NOMO-1 treated with dmso at 0.1 percent for 144 hours (cell line): ENCODE results near the gene PHRF1.
A peak's percentile ranks its signal among the peaks of the same experiment; 100 is the strongest.

Experiments used
- DNase-seq: peaks from one replicate; lab custom pipeline; 2025; ENCODE audit not compliant: unreplicated experiment; lab: John Stamatoyannopoulos, UW

Gene PHRF1

DNA sequence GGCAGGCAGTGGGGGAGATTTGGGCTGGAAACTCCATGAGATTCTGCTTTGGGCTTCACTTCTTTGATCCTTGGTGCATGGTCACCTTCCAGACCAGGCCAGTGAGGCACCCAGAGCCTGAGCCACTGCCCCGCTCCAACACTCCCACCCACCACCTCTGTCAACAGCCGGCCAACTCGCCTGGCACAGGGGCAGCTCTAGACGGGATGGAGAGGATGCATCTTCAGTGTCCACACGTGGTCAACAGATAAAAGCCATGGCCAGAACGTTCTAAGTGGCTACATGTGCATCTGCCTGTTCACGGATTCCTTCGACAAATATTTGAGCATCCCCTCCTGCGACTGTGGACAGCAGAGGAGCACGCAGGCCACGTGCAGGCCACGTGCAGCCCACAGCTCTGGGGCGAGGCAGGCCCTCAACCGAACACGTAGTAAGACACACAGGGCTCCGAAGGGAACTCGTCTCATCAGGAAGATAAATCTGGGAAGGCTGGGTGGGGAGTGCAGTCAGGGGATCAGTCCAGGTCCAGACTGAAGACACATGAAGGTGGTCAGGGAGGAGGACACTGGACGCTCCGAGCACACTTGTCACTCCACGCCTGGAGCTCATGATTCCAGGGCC is 37.7 kb upstream of the PHRF1 start:
- no peak for DNase-seq

DNA sequence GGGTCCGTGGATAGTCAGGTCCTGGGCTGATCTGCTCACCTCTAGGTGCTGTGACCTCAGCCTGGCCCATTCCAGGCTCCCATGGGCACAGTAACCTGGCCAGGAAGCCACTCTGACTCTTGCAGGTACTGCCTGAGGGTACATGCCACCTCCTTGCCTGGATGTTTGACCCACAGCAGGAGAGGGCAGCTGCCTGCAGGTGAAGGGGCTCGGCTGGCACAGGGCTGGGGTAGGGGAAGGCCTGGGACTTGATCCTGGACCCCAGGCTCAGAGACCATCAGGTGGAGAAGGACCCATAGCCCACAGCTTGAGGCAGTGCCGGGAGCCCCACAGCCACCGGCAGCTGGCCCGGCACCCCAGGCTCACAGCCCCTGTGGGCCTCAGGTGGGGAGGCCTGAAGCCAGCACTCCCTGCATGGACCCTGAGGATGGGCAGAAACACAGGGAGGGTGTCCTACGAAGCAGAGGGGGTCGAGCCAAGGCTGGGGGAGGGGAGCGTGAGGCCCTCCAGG is 36.2 kb upstream of the PHRF1 start:
- DNase-seq, result no peak

DNA sequence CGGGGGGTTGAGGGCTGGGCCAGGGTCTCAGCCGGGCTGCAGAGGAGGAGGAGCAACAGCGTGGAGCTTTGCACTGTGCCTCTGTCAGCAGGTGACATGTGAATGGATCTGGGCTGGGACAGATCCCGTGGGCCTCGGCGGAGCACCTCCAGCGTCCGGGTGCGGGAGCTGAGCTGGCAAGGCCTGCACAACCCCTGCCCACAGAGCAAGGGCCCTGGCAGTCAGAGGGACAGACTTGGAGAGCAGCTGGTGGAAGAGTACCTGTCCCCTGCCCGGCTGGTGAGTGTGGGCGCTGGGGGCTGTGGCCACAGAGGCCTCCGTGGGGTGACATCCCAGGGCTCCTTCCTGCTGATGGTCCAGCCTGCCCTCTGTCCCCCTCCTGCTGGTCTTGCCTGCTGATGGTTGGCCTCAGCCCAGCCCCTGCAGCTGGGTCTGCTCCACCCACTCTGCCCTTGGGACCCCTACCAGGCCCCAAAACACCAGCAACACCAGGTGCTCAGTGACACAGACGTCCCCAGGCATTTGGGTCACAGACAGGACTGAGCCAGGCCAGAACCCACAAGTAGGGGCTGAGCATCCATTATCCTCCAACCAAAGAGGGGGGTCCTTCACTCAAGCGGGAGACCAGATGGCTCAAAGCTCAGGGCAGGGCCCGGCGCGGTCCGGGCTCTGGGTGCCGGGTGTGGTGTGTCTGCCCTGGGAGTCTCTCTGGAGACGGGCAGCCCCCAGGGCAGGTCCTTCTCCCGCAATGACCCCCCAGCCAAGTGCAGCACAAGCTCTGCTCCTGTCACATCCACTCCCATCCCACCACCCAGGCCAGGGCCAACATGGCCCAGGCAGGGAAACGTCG is 35.5 kb upstream of the PHRF1 start:
- no peak for DNase-seq

DNA sequence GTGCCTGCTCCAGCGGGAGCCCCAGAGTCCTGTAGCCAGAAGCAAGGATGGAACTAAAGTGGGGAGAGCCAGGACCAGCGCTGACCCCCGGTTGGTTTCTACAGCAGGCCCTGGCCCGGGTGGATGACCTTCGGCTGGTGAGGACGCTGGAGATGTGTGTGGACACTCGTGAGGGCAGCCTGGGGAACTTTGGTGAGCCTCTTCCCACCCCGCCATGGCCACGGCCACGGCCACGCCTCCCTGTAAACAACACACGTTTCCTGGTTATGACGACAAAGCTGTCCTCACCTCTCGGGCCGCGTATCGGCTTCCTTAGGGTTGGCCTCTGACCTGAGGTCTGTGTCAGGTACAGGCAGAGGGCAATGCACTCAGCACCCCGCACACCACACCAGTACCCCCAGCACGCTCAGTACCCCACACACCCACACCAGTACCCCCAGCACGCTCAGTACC is 34.8 kb upstream of the PHRF1 start:
- no peak for DNase-seq

DNA sequence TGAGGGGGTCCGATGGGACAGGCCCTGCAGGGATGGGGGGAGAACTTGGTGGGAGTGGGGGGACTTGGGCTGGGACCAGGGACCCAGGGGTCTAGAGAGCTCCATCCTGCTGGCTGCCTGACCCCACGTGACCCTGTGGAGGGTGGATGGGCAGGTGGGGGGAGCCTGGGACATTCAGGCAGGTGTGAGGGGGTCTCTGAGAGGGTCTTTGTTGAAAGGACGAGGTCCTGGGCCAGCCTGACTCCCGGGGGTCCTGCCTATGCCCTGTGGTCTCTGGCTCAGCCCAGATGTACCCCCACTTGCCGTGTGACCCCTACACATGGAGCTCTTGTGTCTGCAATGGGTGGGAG is 31.5 kb upstream of the PHRF1 start:
- no peak for DNase-seq

DNA sequence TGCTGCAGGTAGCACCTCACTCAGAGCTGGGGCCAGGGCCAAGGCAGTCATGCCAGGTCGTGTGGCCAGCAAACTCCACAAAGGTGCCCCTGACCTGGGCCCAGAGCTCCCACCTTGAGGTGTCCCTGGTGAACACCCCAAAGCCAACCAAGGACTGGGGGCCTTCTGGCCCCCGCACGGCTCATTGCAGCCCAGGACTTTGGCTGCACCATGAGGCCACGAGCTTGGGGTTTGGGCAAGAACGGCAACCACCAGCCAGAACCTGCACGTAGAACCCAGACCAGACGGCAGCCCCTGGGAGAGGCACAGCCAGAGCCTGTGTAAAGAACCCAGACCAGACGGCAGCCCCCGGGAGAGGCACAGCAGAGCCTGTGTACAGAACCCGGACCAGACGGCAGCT is 31.1 kb upstream of the PHRF1 start:
- no peak for DNase-seq

DNA sequence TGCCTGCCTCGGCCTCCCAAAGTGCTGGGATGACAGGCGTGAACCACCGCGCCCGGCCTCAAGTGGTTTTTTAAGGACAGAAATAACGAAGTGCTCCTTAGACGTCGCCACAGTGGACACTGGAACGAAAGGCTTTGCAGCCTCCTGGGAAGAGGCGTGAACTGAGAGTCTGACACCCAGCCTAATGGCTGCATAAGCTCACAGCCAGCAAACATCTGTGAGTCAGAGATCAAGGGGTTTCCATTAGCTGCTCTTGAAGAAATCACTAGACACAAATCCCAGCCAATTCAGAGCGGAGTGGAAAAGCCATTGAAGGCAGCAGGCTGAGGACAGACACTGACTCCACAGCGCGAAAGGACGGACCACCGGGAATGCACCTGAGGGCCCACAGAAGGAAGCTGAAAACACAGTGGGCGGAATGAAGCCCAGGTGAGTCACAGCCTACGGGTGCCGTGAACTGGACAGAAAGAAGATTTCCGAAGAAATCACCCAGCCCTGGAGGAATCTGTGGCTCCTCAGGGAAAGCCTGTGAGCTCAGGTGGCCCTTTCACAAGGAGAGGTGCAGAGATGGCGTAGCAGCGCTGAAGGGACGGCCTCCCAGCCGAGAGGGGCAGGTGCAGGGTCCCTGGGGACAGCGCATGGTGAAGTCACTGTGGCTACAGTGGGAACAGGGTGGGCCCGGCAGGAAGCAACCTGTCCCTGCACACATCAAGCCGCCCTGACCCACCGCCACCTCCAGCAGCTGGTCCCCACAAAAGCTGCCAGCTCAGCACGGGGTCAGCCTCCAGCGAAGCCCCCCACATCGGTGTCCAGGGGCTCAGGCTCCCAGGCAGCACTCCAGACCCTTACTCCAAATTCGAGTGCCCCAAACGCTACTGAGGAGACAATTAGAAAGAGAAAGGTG is 27.3 kb upstream of the PHRF1 start:
- no peak for DNase-seq

DNA sequence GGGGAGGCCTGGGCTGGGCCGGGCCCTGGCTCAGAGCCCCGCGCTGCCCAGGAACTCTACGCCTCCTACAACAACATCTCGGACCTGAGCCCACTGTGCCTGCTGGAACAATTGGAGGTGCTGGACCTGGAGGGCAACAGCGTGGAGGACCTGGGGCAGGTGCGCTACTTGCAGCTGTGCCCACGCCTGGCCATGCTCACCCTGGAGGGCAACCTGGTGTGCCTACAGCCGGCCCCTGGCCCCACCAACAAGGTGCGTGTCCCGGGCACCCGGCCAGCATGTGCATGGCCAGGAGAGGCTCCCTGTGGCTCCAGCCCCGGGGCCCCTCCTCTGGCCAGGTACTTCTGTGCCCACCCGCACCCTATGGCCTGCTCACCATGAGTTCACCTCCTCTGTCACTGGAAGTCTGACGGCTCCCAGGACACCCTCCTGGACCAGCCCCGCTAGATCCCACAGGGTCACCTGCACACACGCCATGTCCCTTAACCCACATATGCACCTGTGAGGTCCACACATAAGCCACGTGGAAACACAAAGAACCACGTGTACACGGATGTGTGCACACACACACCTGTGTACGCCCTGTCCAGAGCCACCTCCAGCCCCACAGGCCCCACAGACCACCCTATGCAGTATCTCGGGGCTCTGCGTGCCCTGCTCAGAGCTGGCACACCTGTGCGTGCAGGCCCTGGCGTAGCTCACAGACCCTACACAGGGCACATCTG is 26.1 kb upstream of the PHRF1 start:
- DNase-seq, result no peak

DNA sequence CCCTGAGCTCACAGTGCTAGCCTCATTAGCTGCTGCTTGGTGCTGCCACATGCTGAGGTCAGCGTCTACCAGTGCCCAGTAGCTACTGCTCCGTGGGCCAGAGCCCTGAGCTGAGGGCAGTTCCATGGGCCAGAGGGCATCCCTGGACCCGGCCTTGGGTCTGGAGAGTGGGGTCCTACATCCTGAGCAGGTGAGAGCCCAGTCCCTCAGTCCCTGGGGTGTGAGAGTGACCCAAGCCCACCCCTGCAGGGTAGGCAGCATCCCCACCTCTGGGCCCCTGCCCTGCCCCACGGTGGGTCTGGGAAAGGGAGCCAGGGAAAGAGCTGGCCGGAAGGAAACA is 25.6 kb upstream of the PHRF1 start:
- no peak for DNase-seq

DNA sequence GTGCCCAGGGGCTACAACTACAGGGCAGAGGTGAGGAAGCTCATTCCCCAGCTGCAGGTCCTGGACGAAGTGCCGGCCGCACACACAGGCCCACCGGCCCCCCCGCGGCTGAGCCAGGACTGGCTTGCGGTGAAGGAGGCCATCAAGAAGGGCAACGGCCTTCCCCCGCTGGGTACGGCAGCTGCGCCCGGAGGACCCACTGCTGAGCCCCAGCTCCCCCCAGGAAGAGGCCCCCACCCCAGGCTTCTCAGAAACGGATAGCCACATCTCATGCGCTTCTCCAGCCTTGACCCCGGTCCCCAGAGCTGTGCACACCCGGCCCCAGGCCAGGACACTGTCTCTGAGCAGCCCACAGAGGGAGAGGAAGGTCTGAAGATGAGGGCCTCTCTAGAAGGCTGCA is 25.1 kb upstream of the PHRF1 start:
- DNase-seq, result no peak

DNA sequence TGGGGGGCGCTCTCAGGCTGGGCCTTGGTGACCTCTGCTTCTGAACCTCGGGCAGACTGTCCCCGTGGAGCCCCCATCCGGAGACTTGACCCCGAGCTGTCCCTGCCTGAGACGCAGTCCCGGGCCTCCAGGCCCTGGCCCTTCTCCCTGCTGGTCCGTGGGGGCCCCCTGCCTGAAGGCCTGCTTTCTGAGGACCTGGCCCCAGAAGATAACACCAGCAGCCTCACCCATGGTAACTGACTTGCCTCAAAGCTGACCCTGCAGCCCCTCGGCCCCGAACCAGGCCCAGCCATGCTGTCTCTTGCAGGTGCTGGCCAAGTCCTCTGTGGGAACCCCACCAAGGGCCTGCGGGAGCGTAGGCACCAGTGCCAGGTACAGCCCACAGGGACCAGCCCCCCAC is 24.7 kb upstream of the PHRF1 start:
- no peak for DNase-seq

DNA sequence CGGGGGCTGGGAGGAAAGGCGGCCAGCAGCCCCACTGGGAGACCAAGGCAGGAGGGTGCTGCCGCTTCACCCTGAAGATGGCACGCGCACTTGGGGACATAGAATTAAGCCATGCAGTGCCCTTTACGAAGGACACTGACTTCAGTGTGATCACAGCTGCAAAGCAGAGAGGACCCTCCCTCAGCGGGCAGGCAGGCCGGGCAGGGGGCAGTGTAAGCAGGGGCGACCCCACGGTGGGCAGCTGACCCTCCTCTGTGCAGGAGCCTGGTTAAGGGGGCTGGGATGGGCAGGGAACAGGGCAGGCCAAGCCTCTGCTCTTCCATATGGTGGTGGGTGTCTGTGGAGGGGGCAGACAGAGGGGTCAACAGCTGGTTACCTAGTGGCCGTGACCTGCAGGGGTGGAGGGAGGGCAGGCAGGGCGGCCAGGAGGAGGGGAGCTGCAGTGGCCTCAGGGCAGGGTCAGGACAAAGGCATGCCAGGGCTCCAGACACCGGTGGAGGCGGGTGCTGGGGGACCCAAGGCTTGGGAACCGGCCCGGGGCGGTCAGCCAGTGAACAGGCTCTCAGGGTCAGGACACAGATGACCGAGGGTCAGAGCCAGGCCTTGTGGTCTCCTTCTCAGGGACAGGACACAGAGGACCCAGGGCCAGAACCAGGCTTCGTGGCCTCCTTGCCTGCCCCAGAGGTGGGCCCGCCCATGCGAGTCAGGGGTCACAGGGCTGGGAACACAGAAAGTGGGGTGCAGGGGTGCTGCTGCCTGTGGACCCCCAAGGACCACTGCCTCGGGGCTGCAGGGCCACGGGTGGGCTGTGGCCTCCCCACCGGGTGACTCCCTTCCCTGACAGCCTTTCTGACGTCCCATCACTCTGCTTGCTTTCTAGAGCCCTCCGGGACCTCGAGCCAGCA is 22.9 kb upstream of the PHRF1 start:
- no peak for DNase-seq

DNA sequence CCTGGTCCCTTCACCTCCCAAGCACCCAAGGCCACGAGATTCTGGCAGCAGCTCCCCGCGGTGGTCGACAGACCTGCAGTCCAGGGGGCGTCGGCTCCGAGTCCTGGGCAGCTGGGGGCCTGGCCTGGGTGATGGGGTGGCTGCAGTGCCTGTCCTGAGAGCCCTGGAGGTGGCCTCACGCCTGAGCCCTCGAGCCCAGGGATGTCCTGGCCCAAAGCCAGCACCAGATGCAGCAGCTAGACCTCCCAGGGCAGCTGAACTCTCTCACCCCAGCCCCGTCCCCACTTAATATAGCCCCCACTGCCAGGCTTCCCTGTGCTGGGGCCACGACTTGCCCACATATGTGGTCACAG is 22.3 kb upstream of the PHRF1 start:
- DNase-seq, result no peak

DNA sequence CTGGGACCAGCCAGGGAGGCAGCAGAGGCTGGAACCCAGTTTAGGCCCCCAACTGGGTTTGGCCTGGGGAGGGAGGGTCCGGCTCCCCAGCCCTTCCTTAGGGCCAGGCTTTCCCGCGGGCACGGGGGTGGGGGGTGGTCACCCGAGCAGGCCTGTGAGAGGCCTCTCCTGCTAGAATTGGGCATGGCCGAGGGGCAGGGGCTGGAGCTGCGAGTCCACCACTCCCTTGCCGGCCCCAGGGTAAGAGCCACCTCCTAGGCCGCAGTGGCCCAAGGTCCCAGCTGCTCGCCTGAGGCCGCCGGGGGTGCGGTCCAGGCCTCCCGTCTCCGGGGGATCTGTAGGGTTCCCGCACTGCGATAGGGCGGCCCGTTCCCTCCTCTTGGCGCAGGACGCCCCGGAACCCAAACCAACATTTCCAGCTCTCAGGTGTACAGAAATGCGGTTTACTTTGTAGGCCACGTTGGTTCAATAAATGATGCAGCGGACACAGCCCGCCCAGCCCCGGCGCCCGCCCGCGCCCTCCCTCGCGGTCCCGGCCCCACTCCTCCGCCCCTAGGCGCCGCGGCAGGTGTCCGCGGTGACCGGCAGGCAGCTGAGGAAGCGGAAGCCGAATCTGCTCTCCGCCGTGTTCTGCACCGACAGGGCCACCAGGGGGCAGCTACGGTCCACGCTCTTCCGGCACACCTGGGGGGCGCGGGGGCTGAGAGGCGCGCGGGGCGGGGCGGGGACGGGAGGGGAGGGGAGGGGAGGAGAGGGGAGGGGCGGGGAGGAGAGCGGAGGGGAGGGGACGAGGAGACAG is 21.6 kb upstream of the PHRF1 start:
- DNase-seq, result peak; percentile 23

DNA sequence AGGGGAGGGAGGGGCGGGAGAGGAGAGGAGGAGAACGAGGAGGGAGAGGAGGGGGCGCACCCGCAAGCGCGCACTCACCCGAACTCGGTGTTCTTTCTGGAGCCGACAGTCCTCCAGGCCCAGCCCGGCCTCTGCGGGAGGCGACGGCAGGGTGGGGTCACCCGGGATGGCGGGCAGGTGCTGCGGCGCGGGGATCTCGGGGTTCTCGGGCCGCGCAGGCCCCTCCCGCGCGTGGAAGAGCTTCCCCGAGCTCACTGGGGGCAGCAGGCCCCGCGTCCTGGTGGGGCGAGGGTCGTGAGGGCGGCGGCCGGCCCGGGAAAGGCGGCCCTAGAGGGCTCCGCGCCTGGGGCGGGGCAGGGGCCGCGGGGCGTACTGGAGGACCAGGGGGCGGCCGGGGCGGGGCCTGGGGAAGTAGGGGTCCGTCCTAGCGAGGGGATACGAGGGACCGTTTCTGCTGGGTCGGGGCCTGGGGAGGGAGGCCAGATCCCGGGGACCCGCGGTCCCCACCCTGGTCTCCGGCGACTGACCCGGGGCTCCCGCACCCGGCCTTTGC is 21.0 kb upstream of the PHRF1 start:
- no peak for DNase-seq

DNA sequence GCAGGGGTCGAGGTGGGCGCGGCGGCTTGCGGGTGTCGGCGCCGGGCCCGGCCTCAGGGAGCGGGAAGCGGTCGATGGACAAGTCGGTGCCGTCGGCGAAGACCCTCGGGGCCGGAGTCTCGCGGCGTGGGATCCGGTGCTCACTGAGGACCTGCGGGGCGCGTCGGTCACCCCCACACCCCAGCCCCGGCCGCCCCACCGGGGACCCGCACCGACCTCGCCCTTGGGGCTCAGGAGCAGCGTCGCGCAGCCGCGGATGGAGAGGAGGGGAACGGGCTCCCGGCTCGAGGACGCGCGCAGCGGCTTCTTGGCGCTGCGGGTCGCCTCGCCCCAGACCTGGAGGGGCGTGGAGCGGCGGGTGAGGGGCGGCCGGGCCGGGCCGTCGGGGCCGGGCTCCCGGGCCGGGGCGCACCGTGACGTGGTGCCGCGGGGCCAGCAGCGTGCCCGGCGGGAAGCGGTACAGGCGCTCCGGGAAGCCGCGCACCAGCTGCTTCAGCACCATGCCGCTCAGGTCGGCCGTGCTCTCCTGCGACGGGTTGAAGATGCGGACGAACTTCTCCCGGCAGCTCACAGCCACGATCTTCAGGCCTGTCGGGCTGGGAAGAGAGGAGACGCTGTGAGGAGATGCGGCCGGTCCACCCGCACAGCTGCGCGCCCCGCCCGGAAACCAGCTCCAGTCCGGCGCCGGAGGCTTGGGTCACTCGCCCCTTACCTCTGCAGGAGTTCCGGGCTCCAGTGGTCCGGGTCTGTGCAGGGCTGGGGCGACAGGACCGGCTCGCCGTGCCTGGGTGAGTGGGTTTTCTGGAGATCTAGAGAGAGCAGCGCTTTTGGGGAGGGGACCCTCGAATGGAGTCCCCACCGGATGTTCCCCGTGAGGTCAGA is 20.2 kb upstream of the PHRF1 start:
- no peak for DNase-seq

DNA sequence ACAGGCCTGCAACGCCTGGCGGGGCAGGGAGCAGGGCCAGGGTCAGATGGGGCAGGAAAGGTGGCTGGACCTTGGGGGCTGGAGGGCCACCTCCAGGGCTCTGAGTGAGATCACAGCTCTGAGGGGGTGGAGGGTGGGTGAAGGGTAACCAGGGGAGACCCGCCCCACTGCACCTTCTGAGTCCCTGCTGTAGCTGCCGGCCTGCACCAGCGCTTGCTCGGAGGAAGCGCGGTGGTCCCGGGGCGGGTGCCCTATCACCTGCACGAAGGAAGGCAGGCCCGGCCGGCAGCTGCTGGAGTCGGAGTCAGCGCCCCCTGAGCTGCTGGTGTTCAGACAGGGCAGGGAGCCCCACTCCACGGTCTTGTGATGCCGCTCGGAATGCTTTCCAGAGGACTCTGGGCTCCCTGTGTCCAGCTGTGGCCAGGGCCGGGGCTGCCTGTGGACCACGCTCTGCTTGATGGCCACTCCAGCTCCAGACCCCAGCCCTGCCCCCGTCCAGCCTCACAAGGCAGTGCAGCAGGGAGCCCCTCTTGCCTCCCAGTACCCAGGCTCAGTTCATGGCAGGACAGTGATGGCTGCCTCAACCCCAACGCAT is 19.5 kb upstream of the PHRF1 start:
- no peak for DNase-seq
